Measurements from ENCODE around the gene ERFL.

DNA sequence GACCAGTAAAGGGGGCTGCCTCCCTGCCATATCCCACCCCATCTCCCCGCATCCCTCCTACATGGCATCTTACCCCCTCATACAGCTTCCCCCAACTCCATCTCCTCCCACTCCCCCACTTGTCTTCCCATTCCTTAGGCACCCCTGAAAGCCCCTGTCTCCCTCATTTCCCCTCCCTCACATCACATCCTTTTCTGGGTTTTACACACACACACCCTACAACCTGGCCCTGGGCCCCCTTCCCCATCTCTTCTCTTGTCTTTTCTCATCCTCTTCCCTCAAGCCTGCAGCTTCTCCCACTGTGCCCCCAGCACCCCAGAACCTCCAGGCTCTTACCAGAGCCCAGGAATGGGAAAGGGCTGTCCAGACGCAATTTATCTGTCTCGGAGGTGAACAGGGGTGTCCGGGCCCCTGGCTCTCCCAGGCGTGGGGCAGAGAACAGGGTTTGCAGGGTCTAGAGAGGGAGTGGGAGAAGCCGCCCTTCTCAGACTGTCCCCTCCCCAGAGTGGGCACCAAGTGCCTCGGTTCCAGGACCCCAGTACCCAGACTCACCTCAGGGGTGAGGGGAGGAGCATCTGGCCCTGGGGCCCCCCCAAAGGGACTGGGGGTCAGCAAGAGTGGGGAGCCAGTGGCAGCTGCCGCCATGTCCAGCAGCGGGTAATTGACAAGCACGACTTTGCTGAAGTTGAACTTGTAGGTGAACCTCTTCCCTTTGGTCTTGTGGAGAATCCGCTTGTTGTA is 19.4 kb downstream of the ERFL start:
- TF ChIP-seq, protein P1, sequence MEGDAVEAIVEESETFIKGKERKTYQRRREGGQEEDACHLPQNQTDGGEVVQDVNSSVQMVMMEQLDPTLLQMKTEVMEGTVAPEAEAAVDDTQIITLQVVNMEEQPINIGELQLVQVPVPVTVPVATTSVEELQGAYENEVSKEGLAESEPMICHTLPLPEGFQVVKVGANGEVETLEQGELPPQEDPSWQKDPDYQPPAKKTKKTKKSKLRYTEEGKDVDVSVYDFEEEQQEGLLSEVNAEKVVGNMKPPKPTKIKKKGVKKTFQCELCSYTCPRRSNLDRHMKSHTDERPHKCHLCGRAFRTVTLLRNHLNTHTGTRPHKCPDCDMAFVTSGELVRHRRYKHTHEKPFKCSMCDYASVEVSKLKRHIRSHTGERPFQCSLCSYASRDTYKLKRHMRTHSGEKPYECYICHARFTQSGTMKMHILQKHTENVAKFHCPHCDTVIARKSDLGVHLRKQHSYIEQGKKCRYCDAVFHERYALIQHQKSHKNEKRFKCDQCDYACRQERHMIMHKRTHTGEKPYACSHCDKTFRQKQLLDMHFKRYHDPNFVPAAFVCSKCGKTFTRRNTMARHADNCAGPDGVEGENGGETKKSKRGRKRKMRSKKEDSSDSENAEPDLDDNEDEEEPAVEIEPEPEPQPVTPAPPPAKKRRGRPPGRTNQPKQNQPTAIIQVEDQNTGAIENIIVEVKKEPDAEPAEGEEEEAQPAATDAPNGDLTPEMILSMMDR (IDR thresholded peaks at IDR 0.05; ENCODE audit: low read length), result no peak
- no peak for TF ChIP-seq EZH2 (IDR thresholded peaks at IDR 0.05; ENCODE audit: borderline replicate concordance, low read length)

All from OCI-LY1 (cell line).